ENCODE data around the gene GRK5. TPM values are rescaled to one million over a fixed set of nuclear protein-coding genes. Genes with fewer than 3 reads are reported as not detected.

The GRK5 gene
- total RNA-seq, 4 donors from 2014 or later, result 6.2 to 12.5 (median 9.1) TPM

DNA sequence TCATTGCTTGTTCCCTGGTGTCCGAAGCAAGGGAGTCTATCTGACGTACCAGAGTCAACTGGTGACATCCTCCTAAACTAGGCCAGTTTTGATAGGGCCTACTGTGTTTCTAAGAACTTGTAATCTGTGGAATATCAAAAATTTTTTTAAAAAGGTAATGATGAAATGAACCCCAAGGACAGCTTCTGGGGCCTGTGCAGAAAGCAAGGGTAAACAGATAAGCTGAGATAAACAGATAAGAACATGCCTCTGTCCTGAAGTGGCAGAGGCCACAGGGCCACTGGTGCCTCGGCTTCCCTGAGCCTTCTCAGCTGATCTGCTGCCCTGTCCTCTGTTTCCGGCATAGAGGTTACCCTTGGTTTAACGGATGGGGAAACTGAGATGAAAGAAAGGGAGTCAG is 8.8 kb downstream of the GRK5 start:
- in situ Hi-C loops (cut with MboI; ENCODE audit: low sequenced_read_pairs in 4 of 4), result loop anchor here in 1 of 4 donors (10.0 kb wide), 1 partner anchor 199 kb away; no protein-coding TSS in a partner anchor
- TF ChIP-seq, protein P1, sequence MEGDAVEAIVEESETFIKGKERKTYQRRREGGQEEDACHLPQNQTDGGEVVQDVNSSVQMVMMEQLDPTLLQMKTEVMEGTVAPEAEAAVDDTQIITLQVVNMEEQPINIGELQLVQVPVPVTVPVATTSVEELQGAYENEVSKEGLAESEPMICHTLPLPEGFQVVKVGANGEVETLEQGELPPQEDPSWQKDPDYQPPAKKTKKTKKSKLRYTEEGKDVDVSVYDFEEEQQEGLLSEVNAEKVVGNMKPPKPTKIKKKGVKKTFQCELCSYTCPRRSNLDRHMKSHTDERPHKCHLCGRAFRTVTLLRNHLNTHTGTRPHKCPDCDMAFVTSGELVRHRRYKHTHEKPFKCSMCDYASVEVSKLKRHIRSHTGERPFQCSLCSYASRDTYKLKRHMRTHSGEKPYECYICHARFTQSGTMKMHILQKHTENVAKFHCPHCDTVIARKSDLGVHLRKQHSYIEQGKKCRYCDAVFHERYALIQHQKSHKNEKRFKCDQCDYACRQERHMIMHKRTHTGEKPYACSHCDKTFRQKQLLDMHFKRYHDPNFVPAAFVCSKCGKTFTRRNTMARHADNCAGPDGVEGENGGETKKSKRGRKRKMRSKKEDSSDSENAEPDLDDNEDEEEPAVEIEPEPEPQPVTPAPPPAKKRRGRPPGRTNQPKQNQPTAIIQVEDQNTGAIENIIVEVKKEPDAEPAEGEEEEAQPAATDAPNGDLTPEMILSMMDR (IDR thresholded peaks at IDR 0.05 in 4 of 5, conservative IDR thresholded peaks at IDR 0.05 in 1 of 5), result no peak
- TF ChIP-seq POLR2A (IDR thresholded peaks at IDR 0.05), result no peak

DNA sequence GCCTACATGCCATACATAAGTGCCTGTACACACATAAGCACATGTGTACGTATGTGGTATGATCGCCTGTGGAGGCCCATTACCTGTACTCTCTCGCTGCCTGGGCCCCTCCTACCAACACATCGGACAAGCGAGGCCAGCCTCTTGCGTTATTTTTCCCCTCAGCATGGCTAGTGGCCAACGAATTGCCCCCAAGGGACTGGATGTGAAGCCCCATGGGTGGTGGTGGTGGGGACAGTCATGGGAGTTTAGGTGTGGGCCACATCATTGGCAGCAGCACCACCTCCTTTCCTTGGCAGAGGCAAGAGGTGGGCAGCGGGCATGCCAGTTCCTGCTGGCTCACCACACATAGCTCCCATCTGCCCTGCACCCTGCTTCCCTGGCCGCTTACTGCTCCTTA is 10.0 kb downstream of the GRK5 start:
- H3K27ac ChIP-seq, result peak overlapping the region; percentile 11 to 33 (median 24)
- H3K27me3 ChIP-seq, result no peaks in the 10 kb centered on the region
- ATAC-seq (no peak), DNase-seq (no peak)
- in situ Hi-C loops (cut with MboI; ENCODE audit: low sequenced_read_pairs in 4 of 4), result loop anchor here in 1 of 4 donors (10.0 kb wide), 1 partner anchor 197 kb away; no protein-coding TSS in a partner anchor
- peaks cover 5 to 14% of the 10 kb centered on the region in 2 donors for H3K4me1 ChIP-seq
- H3K9me3 ChIP-seq, result no peaks in the 10 kb centered on the region
- H3K4me3 ChIP-seq, result no peak overlapping the region
- intact Hi-C loops (cut with DNase I; ENCODE audit: low total_unique reads), result loop anchor here (5.0 kb wide), 1 partner anchor 35 kb away; no protein-coding TSS in a partner anchor
- no peak for TF ChIP-seq POLR2A (IDR thresholded peaks at IDR 0.05)
- TF ChIP-seq, protein P1 (IDR thresholded peaks at IDR 0.05 in 4 of 5, conservative IDR thresholded peaks at IDR 0.05 in 1 of 5), result no peak
- H3K36me3 ChIP-seq, result no peaks in the 10 kb centered on the region

More for the DNA sequence above, 8.8 kb downstream of the GRK5 start:
- no peaks in the 10 kb centered on the region for H3K9me3 ChIP-seq
- no peak for DNase-seq
- no peaks in the 10 kb centered on the region for H3K36me3 ChIP-seq
- no peaks in the 10 kb centered on the region for H3K27me3 ChIP-seq
- intact Hi-C loops (cut with DNase I; ENCODE audit: low total_unique reads), result loop anchor here (5.0 kb wide), 1 partner anchor 36 kb away; no protein-coding TSS in a partner anchor
- H3K27ac ChIP-seq, result peak overlapping the region in 1 of 4 donors; percentile 28
- H3K4me1 ChIP-seq, result peaks cover 3 to 8% of the 10 kb centered on the region in 2 donors
- no peak overlapping the region for H3K4me3 ChIP-seq
- no peak for ATAC-seq

DNA sequence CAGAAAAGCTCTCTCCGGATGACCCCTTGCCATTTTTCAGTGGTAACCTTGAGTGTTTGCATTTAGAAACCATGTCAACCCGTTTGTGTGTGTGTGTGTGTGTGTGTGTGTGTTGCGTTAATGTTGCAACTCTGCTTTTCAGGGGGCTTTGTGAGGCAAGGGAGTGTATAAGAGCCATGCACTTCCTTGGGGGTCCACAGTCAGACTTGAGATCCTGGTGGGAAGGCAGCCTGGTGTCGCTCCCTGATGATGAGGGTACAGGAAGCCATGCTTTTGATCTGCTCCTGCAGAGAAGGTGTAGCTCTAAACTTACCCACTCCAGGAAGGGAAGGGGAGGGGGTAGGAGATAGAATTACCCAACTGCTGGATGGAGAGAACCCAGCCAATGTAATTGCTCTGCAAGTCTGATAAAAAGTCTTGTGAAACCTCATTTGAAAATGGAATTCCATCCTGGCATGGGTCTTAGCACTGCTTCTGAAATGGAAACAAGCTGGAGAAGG is 10.7 kb downstream of the GRK5 start:
- peaks cover 7 to 13% of the 10 kb centered on the region in 2 donors for H3K4me1 ChIP-seq
- DNase-seq (no peak), ATAC-seq (peak in 1 of 2 donors; percentile 35)
- H3K27me3 ChIP-seq, result no peaks in the 10 kb centered on the region
- intact Hi-C loops (cut with DNase I; ENCODE audit: low total_unique reads) (loop anchor here (5.0 kb wide), 1 partner anchor 34 kb away; no protein-coding TSS in a partner anchor), in situ Hi-C loops (cut with MboI; ENCODE audit: low sequenced_read_pairs in 4 of 4) (loop anchor here in 1 of 4 donors (10.0 kb wide), 1 partner anchor 197 kb away; no protein-coding TSS in a partner anchor)
- H3K4me3 ChIP-seq, result no peak overlapping the region
- H3K27ac ChIP-seq, result peak overlapping the region in 2 of 4 donors; percentile 33 to 40
- TF ChIP-seq, protein P1 (IDR thresholded peaks at IDR 0.05 in 4 of 5, conservative IDR thresholded peaks at IDR 0.05 in 1 of 5), result no peak
- no peak for TF ChIP-seq POLR2A (IDR thresholded peaks at IDR 0.05)
- H3K36me3 ChIP-seq, result no peaks in the 10 kb centered on the region
- H3K9me3 ChIP-seq, result no peaks in the 10 kb centered on the region

DNA sequence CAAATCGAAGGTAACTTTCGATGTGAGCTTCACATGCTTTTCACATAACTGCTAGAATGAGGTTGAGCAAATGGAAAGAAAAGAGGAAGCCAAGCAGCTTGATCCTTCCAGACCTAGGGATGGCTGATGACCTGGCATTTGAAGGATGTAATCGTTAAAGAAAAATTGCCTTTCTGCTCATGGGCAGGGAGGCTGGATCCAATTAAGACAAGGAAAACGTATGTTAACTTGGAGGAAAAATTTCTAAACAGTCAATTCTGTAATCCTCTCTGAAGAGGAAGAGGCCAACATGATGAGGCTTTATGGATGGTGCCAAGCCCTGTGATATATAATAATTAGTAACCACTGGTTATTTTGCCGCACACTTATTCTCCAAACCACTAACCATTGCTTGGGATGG is 12.5 kb downstream of the GRK5 start:
- in situ Hi-C loops (cut with MboI; ENCODE audit: low sequenced_read_pairs in 4 of 4), result loop anchor here in 1 of 4 donors (10.0 kb wide), 1 partner anchor 195 kb away; no protein-coding TSS in a partner anchor
- TF ChIP-seq, protein P1 (IDR thresholded peaks at IDR 0.05 in 4 of 5, conservative IDR thresholded peaks at IDR 0.05 in 1 of 5), result no peak
- TF ChIP-seq POLR2A (IDR thresholded peaks at IDR 0.05), result no peak
- DNase-seq (no peak), ATAC-seq (no peak)
- H3K36me3 ChIP-seq, result no peaks in the 10 kb centered on the region
- intact Hi-C loops (cut with DNase I; ENCODE audit: low total_unique reads), result loop anchor here (5.0 kb wide), 1 partner anchor 32 kb away; no protein-coding TSS in a partner anchor
- peaks cover 7 to 18% of the 10 kb centered on the region in 2 donors for H3K4me1 ChIP-seq
- no peaks in the 10 kb centered on the region for H3K27me3 ChIP-seq
- H3K9me3 ChIP-seq, result no peaks in the 10 kb centered on the region
- no peak overlapping the region for H3K4me3 ChIP-seq
- peak overlapping the region; percentile 64 to 74 (median 69) for H3K27ac ChIP-seq
